GM12874 (cell line): ENCODE measurements around the gene CAMSAP2.

Experiments used
- TF ChIP-seq, protein P1 (sequence below): IDR thresholded peaks from 2 replicates; pipeline ENCODE4 v1.5.1; 2011; ENCODE audit warnings: low read depth, mild to moderate bottlenecking, control low read depth, low read length, moderate library complexity; ENCODE audit not compliant: insufficient read depth

The CAMSAP2 gene

GRCh38 chr1:200899451-200899915 lies 160.8 kb downstream of the CAMSAP2 start:
- TF ChIP-seq, protein P1, sequence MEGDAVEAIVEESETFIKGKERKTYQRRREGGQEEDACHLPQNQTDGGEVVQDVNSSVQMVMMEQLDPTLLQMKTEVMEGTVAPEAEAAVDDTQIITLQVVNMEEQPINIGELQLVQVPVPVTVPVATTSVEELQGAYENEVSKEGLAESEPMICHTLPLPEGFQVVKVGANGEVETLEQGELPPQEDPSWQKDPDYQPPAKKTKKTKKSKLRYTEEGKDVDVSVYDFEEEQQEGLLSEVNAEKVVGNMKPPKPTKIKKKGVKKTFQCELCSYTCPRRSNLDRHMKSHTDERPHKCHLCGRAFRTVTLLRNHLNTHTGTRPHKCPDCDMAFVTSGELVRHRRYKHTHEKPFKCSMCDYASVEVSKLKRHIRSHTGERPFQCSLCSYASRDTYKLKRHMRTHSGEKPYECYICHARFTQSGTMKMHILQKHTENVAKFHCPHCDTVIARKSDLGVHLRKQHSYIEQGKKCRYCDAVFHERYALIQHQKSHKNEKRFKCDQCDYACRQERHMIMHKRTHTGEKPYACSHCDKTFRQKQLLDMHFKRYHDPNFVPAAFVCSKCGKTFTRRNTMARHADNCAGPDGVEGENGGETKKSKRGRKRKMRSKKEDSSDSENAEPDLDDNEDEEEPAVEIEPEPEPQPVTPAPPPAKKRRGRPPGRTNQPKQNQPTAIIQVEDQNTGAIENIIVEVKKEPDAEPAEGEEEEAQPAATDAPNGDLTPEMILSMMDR = no peak

DNA sequence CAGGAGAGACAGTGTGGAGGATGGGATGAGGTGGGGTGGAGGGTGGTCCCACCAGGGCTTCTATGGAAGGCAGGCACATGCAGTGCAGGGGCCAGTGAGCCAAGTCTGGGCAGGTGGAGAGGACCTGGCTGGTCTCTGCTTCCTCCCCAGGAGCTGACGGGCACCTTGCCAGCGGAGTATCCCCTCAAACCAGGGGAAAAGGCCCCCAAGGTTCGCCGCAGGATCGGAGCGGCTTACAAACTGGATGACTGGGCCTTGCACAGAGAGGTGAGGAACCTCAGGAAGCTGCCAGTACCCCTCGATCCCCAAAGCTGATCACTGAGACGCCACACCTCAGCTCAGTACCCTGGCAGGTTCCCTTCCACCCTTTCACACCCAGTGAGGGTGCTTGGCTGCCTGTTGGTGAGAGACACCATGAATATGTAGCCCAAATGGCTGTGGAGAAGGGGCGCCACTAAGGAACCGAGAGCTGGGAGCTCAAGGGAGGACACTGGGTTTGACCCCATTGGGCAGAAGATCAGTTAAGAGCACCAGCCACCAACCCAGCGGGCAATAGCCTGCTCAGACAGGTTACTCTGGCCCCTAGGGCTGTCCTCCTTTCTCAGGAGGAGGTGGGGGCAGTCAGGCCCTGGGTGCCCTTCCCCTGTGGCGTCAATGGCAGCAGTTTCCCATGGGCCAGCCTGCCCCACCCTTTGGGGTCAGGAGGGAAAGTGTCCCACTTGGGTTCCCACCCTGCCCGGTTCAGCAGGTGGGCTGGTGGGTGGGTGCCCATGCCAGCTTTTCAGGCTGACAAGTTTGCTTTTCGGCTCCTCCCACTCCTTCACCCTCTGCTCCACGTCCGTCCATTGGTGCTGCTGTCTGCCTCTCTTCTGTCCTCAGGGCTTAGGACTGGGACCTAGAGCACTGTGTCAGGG lies 161.5 kb downstream of the CAMSAP2 start:
- TF ChIP-seq, protein P1 = no peak

DNA sequence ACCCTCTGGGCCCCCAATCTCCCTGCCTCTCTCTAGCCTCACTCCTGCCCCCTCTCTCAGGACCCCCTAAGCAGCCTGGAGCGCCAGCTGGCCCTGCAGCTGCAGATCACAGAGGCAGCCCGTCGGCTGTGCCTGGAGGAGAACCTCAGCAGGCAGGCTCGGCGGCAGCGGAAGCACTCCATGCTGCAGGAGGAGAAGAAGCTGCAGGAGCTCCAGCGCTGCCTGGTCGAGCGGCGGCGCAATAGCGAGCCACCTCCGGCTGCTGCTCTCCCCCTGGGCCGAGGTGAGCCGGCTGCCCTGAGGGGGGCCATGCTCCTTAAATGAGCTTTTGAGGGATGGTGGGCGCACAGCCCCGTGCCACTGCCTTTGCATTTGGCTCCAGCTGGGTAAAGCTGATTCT lies 162.2 kb downstream of the CAMSAP2 start:
- TF ChIP-seq, protein P1 = no peak

- TF ChIP-seq, protein P1 = no peak
Observed at GRCh38 chr1:200901350-200901749, 162.7 kb downstream of the CAMSAP2 start.

GRCh38 chr1:200901796-200902444 lies 163.2 kb downstream of the CAMSAP2 start:
- TF ChIP-seq, protein P1 = no peak

DNA sequence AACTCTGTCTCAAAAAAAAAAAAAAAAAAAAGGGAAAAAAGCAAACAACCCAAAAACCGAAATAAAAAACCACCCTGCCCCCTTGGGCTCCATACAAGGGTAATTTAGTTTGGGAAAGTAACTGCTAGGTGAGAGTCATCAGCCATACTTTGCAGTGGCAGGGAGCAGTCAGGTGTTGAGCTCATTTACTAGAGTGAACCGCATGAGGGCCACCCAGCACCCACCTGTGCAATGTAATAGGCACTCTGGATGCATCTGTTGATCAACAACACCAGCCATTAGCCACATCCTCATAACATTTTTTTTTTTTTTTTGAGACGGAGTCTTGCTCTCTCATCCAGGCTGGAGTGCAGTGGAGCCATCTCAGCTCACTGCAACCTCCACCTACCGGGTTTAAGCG lies 165.1 kb downstream of the CAMSAP2 start:
- TF ChIP-seq, protein P1 = no peak

GRCh38 chr1:200904772-200905171 lies 166.1 kb downstream of the CAMSAP2 start:
- TF ChIP-seq, protein P1 = no peak
